ENCODE results near the gene MIEN1.
"Not testable (repeated sequence)": the region's sequence is repeated elsewhere in the genome, so short reads cannot be mapped to it uniquely, and the experiment has no call there.

The MIEN1 gene, protein sequence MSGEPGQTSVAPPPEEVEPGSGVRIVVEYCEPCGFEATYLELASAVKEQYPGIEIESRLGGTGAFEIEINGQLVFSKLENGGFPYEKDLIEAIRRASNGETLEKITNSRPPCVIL

DNA sequence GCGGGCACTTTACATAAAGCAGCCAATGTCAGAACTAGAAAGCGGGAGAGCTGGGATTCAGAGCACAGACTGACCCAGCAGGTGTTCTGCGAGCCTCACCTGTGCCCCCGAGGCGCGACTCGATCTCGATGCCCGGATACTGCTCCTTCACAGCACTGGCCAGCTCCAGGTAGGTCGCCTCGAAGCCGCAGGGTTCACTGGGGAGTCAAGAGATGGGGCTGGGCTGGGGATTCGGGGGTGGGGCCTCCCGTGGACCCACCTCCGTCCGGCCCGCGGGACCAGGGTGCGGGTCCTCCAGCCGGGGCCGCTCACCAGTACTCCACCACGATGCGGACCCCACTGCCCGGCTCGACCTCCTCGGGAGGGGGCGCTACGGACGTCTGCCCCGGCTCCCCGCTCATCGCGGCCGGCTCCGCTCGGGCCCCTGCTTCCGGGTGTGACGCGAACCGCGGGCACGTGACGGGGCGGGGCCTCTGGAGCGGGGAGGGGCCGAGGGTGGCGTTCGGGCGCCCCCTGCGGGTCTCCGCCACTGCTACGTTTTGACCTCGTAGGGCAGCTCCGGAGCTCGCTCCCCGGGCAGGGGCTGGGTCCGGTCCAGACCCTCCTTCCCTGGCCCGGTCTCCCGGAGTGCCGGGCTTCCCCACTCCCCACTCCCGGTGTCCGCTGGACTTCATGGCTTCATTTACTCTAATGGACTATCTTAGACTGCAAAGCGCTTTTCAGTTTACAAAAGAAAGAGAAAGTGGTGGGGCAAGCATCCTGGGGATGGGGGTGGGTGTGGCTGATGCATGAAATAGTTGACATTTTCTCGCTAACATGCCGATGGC lies at the start of gene MIEN1:
Gene MIEN1, minus strand, starts transcription at position 438 of the 827 bp plus-strand sequence. Its CDS starts 37 bp downstream, at position 401.
- peak; percentile 88 for DNase-seq

DNA sequence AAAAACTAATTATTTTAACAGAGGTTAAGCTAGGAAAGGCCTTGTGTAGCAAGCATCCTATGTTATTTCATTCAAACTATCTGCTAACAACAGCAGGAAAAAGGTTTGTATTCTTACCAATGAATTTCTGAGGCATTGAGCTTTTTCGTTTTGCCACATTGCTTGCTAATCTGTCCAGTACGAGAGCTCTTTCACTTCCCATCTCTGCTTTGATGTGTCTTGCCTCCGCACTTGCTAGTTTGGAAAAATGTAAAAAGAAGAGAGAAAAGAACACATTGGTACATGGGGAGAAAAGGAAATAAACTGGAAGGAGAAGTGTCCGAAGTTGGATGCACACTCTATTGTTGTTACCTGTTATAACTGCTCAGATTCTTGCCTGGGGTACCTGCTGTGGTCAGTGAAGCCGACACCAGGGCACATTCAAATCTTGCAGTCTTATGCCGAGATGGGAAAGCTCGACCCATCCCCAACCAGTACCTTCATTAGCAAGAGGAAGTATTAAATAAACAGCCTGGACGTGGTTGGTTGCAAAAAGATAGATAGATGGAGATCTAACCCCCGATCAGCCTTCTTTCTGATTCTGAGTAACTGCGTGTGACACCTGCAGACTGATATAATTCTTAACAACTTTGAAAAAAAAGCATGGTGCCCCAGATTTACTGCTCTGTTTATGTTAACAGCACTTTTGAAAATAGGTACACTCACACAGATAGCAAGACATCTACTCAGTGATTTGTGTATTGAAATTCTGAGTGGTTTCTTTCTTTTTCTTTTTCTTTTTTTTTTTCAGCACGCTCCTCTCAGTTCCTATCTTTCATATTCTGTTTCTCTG lies 47.4 kb upstream of the MIEN1 start:
- DNase-seq = no peak

DNA sequence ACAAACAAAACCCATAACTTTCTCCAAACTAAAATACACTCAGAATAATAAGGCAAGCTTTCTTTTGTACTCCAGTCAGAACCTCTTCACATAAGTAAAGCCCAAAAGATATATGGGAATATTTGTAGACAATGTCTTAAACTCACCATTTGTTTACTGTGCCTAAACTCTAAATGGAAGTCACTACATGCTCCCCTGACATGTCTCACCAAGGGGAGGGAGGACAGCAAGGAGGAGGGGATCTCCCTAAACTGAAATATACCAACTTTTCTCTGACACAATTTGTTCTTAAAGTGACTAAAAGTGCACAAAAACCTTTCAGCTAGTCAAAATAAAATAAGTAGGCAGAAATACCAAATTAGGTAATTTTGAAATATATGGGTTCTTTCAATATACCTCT lies 45.9 kb upstream of the MIEN1 start:
- DNase-seq = no peak

DNA sequence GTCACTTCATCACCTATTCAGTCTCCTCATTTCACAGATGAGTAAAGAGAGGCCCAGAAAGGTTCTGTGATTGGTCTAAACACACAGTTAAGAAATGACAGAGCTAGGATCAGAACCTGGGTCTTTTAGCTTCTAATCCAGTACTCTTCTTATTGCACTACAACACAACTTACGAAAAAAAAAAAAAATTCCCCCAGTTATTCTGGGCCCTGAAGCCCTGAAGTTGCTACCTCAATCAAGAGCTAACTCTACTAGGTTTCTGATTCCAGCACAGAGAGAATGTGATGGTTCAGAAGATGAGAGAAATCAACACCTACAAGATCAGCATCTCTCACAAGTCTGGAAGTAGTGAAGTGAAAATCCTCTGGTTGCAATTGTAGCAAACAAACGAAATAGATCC lies 44.7 kb upstream of the MIEN1 start:
- no peak for DNase-seq

DNA sequence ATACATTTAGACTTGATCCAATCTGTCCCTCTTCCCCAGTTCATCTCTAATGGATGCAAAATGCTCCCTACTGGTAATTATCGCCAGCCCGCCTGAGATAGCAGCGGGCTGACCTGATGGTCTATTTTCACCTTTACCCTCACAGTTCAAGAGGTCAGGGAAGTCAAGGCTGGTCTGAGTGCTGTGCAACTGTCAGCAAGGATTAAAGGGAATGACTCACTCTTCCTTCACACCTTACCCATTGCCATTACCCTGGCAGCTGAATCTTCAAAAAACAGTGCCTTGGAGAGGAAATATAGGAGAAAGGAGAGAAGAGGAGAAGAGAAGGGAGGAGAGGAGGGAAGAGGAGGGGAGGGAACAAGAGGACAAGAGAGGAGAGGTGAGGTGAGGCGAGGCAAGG lies 43.7 kb upstream of the MIEN1 start:
- DNase-seq = no peak

DNA sequence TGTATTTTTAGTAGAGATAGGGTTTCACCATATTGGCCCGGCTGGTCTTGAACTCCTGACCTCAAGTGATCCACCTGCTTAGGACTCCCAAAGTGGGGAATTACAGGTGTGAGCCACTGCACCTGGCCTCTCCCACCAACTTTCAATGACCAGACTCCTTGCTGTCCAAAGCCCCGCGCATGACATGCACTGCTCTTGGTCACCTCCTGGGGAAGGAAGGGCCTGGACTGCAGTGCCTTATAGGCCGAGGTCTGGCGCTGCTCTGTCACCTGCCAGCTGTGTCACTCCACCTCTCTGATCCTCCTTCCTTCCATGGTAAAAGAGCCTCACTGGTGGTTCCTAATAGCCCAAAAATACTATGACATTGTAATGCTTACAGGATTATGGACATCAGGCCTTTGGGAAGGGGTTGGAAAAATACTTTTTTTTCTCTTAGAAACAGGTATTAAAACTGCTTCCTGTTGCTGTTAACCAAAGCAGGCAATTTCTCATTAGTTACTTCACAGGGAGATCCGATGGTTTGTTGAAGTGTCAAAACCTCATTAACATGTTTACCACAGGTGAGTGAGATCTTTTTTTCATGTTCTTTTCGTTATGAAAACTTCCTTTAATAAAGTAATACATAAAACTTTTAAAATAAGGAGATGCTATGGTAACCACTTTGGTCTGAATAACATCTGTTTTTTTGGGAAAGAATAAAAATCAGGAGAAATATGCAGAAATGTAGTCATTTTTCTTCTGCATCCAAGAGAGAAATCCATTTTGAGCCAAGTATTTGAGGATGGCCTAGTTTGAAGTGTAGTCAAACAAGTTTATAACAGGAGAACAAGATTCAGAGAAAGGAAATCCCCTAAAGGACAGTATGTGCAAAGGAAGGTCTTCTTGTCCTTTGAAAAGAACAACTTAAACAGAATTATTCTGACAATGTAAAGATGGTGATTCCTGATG lies 42.9 kb upstream of the MIEN1 start:
- no peak for DNase-seq

DNA sequence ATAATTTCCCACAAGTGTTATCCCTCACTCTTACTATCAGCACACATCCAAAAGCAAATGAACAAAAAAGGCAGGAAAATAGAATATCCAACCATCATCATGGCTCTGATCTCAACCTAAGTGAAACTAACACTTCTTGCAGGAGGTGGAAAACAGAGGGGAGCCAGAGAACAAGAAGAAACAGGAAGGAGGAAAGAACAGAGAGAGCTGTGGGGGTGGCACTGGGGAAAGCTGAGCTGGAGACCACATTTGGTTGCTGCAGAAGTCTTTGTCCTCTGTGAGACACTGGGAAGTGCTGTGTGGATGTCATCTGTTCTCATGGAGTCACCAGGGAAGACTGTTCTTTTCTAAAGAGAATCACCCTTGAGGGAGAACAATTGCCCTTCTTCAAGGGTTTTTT lies 42.1 kb upstream of the MIEN1 start:
- DNase-seq = no peak

DNA sequence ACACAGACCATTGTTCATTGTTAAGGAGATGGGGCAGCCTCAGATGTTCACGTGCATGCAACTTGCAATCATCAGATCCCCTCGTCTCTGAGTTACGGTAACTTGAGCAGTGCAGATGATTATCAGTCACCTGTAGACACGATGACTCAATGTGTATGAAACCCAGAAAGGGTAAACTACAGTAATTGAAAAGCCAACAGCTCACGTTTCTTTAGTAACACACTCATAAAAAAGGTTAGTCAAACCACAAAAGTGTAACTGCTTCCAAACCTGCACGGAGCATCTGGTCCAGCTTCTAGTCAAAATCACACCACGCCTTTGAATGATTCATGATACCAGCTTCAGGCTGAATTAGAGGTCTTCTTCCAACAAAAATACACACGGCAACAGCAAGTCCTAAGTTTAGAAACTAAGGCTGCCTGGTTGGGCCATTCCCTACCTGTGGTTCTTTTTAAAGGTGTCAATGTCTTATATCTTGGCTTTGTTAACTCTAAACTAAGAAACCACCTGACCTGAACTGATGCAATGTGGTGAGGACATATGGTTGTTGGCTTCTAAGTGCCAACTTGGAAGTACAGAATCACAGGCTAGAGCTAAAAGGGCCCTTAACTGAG lies 39.7 kb upstream of the MIEN1 start:
- DNase-seq = peak; percentile 35

DNA sequence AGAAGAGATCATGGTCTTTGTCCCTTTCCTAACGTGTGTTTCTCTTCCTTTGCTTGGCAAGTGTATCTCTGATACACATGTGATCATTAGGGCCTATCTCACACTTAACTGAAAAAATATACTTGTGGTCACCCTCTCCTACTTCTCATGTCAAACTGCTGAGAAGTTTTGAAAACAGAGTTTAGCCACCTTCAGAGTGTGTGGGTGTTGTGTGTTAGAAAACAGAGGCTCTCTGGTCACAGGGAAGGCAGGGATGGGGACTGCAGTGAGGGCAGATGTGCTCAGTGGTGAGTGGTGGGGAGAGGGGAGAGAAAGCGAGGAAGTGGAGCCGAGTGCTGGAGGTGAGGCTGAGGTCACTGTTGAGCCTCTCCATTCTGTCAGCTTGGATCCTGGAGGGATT lies 36.8 kb upstream of the MIEN1 start:
- no peak for DNase-seq

DNA sequence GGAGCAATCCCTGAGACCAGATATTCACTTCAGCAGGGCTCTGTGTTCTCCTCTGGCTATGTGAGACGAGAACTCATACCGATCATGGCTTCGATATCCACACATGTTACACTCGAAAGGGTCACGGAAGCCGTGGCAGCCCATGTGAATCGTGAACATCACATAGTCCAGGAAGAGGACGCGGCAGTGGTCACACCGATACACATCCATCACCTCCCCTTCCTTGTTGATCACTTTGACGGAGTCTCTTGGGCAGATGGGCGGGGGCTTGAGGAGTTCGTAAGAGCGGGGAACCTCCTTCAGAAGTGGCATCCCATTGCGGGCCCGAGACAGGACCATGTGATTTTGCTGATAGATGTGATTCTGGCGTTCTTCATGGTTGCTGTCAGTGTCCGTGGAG lies 35.4 kb upstream of the MIEN1 start:
- no peak for DNase-seq

DNA sequence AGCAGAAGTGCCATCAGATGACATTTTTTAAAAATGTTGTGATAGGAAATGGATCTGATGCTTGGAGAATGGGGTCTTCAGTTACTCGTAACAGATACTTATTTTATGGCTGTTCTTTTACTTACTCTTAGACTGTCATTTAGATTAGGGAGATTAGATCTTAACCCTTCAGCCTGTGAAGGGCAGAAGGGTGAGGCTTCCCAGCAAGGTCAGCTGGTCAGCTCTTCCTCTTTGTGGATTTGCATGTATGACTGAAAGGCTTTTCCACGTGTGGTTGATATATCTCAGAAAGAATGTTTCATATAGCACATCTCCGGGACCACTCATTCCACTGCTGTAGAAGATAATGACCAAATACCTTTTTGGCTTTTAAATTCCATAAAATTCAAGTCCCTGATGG lies 34.8 kb upstream of the MIEN1 start:
- DNase-seq = no peak

DNA sequence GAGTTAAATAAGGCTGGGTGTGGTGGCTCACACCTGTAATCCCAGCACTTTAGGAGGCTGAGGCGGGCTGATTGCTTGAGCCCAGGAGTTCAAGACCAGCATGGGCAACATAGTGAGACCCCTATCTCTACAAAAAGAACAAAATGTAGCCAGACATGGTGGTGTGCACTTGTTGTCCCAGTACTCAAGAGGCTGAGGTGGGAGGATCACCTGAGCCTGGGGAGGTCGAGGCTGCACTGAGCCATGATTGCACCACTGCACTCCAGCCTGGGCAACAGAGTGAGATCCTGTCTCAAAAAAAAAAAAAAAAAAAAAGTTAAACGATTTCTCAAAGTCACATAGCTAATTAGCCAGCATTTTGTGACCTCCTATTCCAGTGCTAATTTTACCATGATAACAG lies 33.8 kb upstream of the MIEN1 start:
- DNase-seq = not testable (repeated sequence)

DNA sequence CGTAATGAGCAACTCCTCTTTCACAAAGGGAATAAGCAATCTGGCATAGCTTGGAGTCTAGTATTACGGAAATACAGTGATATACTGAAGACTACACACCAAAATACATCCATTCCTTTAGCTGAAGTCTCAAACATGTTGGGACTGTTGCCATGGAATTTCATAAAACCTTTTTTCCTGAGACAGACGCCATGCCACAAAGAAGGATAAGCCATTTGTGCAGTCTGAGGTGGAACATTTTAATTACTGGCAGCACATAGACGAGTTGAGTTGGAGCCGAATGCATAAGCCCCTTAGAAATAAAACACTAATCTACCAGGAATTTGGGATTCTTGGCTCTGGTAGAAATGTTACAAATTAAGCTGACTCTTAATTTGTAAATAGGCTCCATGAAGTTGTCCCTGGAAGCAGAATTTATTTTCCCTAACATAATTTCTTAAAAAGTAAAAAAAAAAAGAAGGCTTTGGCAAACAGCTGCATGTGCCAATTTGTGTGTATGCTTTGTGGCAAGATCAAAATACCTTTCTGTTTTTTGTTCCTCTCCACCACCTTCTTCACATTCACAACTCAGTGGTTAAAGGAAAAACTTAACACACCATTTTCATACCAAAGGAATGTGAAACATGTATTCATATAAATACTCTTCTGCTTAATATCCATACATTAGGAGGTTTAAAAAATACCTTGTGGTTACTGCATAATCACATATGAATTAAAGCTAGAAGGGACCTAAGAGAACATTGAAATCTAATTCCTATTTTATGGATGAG lies 32.9 kb upstream of the MIEN1 start:
- no peak for DNase-seq

DNA sequence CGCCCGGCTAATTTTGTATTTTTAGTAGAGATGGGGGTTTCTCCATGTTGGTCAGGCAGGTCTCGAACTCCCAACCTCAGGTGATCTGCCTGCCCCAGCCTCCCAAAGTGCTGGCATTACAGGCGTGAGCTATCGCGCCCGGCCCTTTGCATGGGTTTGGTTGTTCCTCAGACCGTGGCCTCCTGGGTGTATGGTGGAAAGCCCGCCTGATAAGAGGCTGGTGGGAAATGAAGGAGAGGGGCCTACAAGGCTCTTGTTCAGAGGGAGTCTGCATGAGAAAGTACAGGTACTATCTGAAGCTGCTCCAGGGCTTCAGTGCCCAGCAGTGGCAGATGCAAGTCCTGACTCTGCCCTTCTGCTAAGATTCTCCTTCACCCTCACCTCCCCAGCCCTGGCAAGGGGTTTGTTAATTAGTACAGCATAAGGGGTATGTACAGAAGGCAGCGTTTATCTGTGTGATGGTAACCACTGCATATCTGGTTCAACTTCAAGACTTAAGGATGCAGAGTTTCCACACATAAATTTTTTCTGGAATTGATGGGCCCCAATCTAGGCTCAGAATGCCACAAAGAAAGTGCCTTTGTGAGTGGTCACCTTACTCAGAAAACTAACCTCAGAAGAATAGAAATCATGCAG lies 31.6 kb upstream of the MIEN1 start:
- no peak for DNase-seq

DNA sequence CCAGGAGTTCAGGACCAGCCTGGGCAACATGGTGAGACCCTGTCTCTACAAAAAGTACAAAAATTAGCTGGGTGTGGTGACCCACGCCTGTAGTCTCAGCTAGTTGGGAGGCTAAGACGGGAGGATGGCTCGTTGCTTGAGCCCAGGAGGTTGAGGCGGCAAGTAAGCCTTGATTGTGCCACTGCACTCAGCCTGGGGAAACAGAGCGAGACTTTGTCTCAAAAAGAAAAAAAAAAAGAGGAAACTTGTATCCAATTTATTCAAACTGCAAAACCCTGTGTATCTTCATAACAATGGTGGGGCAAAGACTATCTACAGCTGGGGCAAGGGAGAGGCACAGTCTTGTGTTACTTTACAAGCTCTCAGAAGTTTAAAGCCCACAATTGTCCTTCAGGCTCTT lies 28.9 kb upstream of the MIEN1 start:
- no peak for DNase-seq

DNA sequence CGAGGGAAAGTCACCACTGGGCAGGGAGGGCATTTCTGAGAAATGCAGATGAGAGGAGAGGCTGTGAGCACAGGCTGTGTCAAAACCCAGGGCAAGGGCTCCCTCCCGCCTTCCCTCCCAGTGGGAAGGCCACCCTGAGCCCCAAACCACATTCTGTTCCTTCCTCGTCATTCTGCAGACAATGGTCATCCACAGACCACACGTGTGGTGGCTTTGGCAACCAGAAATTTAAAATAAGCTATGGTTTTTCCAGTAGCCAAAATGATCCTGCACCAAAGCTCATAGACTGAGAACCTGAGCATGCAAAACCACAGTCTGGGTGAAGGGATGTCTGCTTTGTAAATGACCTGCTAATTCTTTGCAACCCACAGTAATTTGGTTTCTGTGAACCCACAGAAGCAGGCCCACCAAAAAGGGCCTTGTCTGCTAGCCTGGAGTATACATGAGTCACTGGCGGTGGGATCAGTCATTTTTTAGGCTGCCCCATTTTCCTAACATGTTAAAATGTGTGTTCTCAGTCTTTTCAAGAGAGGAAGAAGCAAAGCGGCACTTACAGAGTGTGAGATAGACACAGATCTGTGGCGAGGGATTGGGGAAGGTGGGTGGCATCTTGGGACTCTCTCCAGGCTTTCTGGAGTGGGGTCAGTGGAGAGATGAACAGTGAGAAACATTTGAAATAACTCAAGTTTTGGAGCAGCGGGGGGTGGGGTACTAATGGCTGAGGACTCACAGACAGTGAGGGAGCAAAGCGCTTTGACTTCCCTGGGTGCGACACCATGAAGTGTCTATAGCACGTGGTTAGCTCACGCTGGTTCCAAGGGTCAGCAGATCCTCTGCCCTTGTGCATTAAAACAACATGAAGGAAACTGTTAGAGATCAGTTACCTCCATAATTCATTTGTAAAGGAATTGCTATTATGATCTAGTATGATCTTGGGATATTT lies 27.9 kb upstream of the MIEN1 start:
- peak; percentile 39 for DNase-seq

DNA sequence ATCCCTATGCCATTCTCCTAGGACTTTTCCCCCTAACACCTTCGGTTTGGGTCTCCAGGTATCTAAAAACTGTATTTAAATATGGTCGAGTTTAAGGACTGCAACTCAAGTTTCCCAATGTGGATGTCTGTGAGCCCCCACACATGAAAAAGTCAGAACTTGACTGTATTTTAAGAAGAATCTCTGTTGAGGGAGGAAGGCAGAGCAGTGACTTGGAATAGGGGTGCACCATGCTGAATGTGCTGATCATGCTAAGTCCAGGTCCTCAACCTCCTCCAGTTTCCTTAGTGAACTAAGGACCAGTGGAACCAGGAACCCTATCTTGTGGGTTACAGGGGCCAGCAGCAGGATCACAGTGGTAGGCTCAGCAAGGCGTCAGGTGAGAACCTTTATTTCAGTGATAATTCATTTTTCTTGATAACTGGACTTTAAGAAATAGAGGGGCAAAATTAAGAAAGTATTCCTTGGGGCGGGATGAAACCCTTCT lies 26.9 kb upstream of the MIEN1 start:
- DNase-seq = no peak

DNA sequence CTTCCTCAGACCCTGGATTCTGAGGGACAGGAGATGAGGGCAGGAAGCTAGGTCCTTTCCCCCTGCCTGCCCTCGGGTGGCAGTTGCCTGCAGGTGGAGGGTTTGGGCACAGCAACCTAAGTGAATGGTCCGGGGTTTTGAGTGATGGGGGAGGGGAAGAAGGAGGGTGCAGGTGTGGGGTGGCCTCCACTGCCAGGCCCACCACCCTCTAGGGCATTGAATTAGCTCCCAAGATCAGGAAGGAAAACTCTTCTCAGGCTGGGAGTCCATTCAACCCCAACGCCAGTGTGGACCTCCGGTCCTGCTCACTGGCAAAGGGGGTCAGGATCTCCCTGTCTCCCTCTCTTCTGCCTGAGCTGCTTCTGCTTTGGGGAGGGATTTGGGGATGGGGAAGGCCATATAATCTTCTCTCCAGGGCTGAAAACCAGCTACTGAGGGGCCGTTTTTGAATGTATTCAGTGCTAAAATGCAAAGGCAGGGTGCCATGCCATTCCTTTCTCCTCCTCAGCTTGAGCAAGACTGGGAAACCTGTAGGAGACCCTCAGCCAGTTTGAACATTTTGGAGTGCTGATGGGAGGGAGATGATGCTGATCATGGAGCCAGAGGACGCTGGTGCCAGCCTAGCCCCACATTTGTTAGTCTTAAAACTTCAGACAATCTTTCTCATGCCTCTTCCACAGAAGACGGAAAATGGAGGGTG lies 26.2 kb upstream of the MIEN1 start:
- no peak for DNase-seq

All from CD4-positive, alpha-beta T cell treated with Interferon gamma for 1 hour (primary cell).